ENCODE data around the gene EVA1C. TPM values are rescaled to one million over a fixed set of nuclear protein-coding genes. Genes with fewer than 3 reads are reported as not detected.
"Not testable (repeated sequence)": the region's sequence is repeated elsewhere in the genome, so short reads cannot be mapped to it uniquely, and the experiment has no call there.

Gene EVA1C
- total and polyA plus RNA-seq, 9 donors, result 27.1 to 156 (median 48.8) TPM

- Histone ChIP-seq H3K27ac (no peak overlapping the region), H3K36me3 (no peaks in the 10 kb centered on the region), H3K9me3 (no peaks in the 10 kb centered on the region), H3K4me3 (no peak overlapping the region), H3K27me3 (no peaks in the 10 kb centered on the region), H3K4me1 (ENCODE audit: insufficient read depth) (no peaks in the 10 kb centered on the region)
- intact Hi-C loops (cut with DNase I), result no loop called here
- DNase-seq, result no peak
- 80 to 85% (median 80%) methylated on average over 8 of the region's 8 CpGs for WGBS, 3 donors
- TF ChIP-seq POLR2A (IDR thresholded peaks at IDR 0.05) (no peak), EP300 (IDR thresholded peaks at IDR 0.05) (no peak), CTCF (IDR thresholded peaks at IDR 0.05) (no peak)
These were observed 30.2 kb downstream of the EVA1C start for GRCh38 chr21:32442566-32443318.

- Histone ChIP-seq H3K27me3 (no peaks in the 10 kb centered on the region), H3K27ac (no peak overlapping the region), H3K36me3 (no peaks in the 10 kb centered on the region), H3K4me1 (ENCODE audit: insufficient read depth) (peaks cover 2% of the 10 kb centered on the region), H3K9me3 (no peaks in the 10 kb centered on the region), H3K4me3 (no peak overlapping the region)
- no peak for DNase-seq
- intact Hi-C loops (cut with DNase I), result no loop called here
- TF ChIP-seq POLR2A (IDR thresholded peaks at IDR 0.05) (no peak), CTCF (IDR thresholded peaks at IDR 0.05) (no peak), EP300 (IDR thresholded peaks at IDR 0.05) (no peak)
- WGBS, 3 donors, result 91 to 92% (median 92%) methylated on average over 6 of the region's 6 CpGs
These were observed 32.6 kb downstream of the EVA1C start for GRCh38 chr21:32445101-32445500.

- H3K27me3 ChIP-seq; H3K4me3 ChIP-seq; H3K27ac ChIP-seq; H3K36me3 ChIP-seq; DNase-seq; intact Hi-C loops (cut with DNase I); H3K9me3 ChIP-seq; H3K4me1 ChIP-seq (ENCODE audit: insufficient read depth): not testable (repeated sequence)
- 94 to 98% (median 95%) methylated on average over 3 of the region's 3 CpGs for WGBS, 3 donors
These were observed 33.9 kb downstream of the EVA1C start for GRCh38 chr21:32446440-32446839.

- Histone ChIP-seq H3K27me3 (no peaks in the 10 kb centered on the region), H3K36me3 (no peaks in the 10 kb centered on the region), H3K4me1 (ENCODE audit: insufficient read depth) (peaks cover 7% of the 10 kb centered on the region), H3K27ac (no peak overlapping the region), H3K9me3 (no peaks in the 10 kb centered on the region), H3K4me3 (no peak overlapping the region)
- intact Hi-C loops (cut with DNase I), result no loop called here
- WGBS, 3 donors, result 92 to 97% (median 95%) methylated on average over 5 of the region's 5 CpGs
- no peak for TF ChIP-seq CTCF (IDR thresholded peaks at IDR 0.05)
- TF ChIP-seq POLR2A (IDR thresholded peaks at IDR 0.05), result no peak
- TF ChIP-seq EP300 (IDR thresholded peaks at IDR 0.05), result no peak
- no peak for DNase-seq
These were observed 34.7 kb downstream of the EVA1C start for GRCh38 chr21:32447224-32447623.

- Histone ChIP-seq H3K9me3 (no peaks in the 10 kb centered on the region), H3K4me1 (ENCODE audit: insufficient read depth) (peaks cover 7% of the 10 kb centered on the region), H3K27me3 (no peaks in the 10 kb centered on the region), H3K4me3 (no peak overlapping the region), H3K36me3 (no peaks in the 10 kb centered on the region), H3K27ac (no peak overlapping the region)
- intact Hi-C loops (cut with DNase I), result no loop called here
- TF ChIP-seq POLR2A (IDR thresholded peaks at IDR 0.05) (no peak), CTCF (IDR thresholded peaks at IDR 0.05) (no peak), EP300 (IDR thresholded peaks at IDR 0.05) (no peak)
- 64 to 82% (median 72%) methylated on average over 6 of the region's 6 CpGs for WGBS, 3 donors
- DNase-seq, result no peak
These were observed 36.5 kb downstream of the EVA1C start for GRCh38 chr21:32448803-32449594.

- DNase-seq, result peak; percentile 66 to 81 (median 68)
- not testable (repeated sequence) for H3K4me3 ChIP-seq, H3K36me3 ChIP-seq, H3K27me3 ChIP-seq, H3K9me3 ChIP-seq
- intact Hi-C loops (cut with DNase I), result loop anchor here in 1 of 4 donors (2.0 to 10.0 kb wide), 2 partner anchors 38 to 114 kb away; partner anchors contain the start of gene EVA1C
- Histone ChIP-seq H3K4me1 (ENCODE audit: insufficient read depth) (peaks cover 10% of the 10 kb centered on the region), H3K27ac (peak overlapping the region; percentile 62 to 69)
- 6 to 24% (median 13%) methylated on average over 14 of the region's 14 CpGs for WGBS, 3 donors
These were observed 38.6 kb downstream of the EVA1C start for GRCh38 chr21:32450881-32451701.

Data from ovary (tissue), 9 donors.